ENCODE measurements around the gene USP25.
"Not testable (repeated sequence)": the region's sequence is repeated elsewhere in the genome, so short reads cannot be mapped to it uniquely, and the experiment has no call there.

Gene USP25

GRCh38 chr21:15731243-15731613 is 1.4 kb downstream of the USP25 start:
- TF ChIP-seq CTCF (IDR thresholded peaks at IDR 0.05; ENCODE audit: insufficient read depth, missing control alignments), result no peak
- FAIRE-seq (no peak), DNase-seq (ENCODE audit: insufficient read length, low spot score) (no peak)

GRCh38 chr21:15732290-15732995 is 2.7 kb downstream of the USP25 start:
- no peak for DNase-seq (ENCODE audit: insufficient read length, low spot score)
- FAIRE-seq, result no peak
- no peak for TF ChIP-seq CTCF (IDR thresholded peaks at IDR 0.05; ENCODE audit: insufficient read depth, missing control alignments)

GRCh38 chr21:15732996-15733329 is 3.2 kb downstream of the USP25 start:
- DNase-seq (ENCODE audit: insufficient read length, low spot score), result no peak

GRCh38 chr21:15735409-15735808 is 5.6 kb downstream of the USP25 start:
- DNase-seq (ENCODE audit: insufficient read length, low spot score), result no peak
- TF ChIP-seq CTCF (IDR thresholded peaks at IDR 0.05; ENCODE audit: insufficient read depth, missing control alignments), result no peak
- FAIRE-seq, result no peak

More at GRCh38 chr21:15732996-15733329, 3.2 kb downstream of the USP25 start:
- FAIRE-seq, result no peak
- TF ChIP-seq CTCF (IDR thresholded peaks at IDR 0.05; ENCODE audit: insufficient read depth, missing control alignments), result no peak

GRCh38 chr21:15735931-15736330 is 6.1 kb downstream of the USP25 start:
- not testable (repeated sequence) for FAIRE-seq; DNase-seq (ENCODE audit: insufficient read length, low spot score)

- DNase-seq (ENCODE audit: insufficient read length, low spot score); FAIRE-seq: not testable (repeated sequence)
Measured at GRCh38 chr21:15738779-15739178, 9.0 kb downstream of the USP25 start.

GRCh38 chr21:15740383-15740782 is 10.6 kb downstream of the USP25 start:
- no peak for TF ChIP-seq CTCF (IDR thresholded peaks at IDR 0.05; ENCODE audit: insufficient read depth, missing control alignments)
- FAIRE-seq (no peak), DNase-seq (ENCODE audit: insufficient read length, low spot score) (no peak)

- DNase-seq (ENCODE audit: insufficient read length, low spot score) (no peak), FAIRE-seq (no peak)
- no peak for TF ChIP-seq CTCF (IDR thresholded peaks at IDR 0.05; ENCODE audit: insufficient read depth, missing control alignments)
Measured at GRCh38 chr21:15741510-15741909, 11.7 kb downstream of the USP25 start.
